Measurements from ENCODE around the gene PIAS1. TPM values are rescaled to one million over a fixed set of nuclear protein-coding genes. Genes with fewer than 3 reads are reported as not detected.

Gene PIAS1
- total RNA-seq, 1 donor from 2014 or later = 40.6 TPM

- no peak overlapping the region for H3K27ac Mint-ChIP-seq (ENCODE audit: unreplicated experiment)
- no peaks in the 10 kb centered on the region for H3K27me3 Mint-ChIP-seq (ENCODE audit: unreplicated experiment)
- H3K4me3 Mint-ChIP-seq (ENCODE audit: unreplicated experiment) = no peak overlapping the region
- H3K9me3 Mint-ChIP-seq (ENCODE audit: unreplicated experiment) = no peaks in the 10 kb centered on the region
- H3K4me1 Mint-ChIP-seq (ENCODE audit: unreplicated experiment) = peaks cover 46% of the 10 kb centered on the region
- TF ChIP-seq CTCF (IDR thresholded peaks at IDR 0.05) = no peak
- DNase-seq (ENCODE audit: extremely low spot score, unreplicated experiment) = no peak
- H3K36me3 Mint-ChIP-seq (ENCODE audit: unreplicated experiment) = no peaks in the 10 kb centered on the region
Observed at GRCh38 chr15:68080334-68080733, 26.2 kb downstream of the PIAS1 start.

- no peak overlapping the region for H3K27ac Mint-ChIP-seq (ENCODE audit: unreplicated experiment)
- TF ChIP-seq CTCF (IDR thresholded peaks at IDR 0.05) = no peak
- DNase-seq (ENCODE audit: extremely low spot score, unreplicated experiment) = no peak
- peaks cover 43% of the 10 kb centered on the region for H3K4me1 Mint-ChIP-seq (ENCODE audit: unreplicated experiment)
- H3K27me3 Mint-ChIP-seq (ENCODE audit: unreplicated experiment) = no peaks in the 10 kb centered on the region
- H3K36me3 Mint-ChIP-seq (ENCODE audit: unreplicated experiment) = no peaks in the 10 kb centered on the region
- H3K4me3 Mint-ChIP-seq (ENCODE audit: unreplicated experiment) = no peak overlapping the region
- H3K9me3 Mint-ChIP-seq (ENCODE audit: unreplicated experiment) = no peaks in the 10 kb centered on the region
Observed at GRCh38 chr15:68080783-68081182, 26.7 kb downstream of the PIAS1 start.

GRCh38 chr15:68081869-68082505, 27.9 kb downstream of the PIAS1 start:
- H3K36me3 Mint-ChIP-seq (ENCODE audit: unreplicated experiment) = peaks cover 3% of the 10 kb centered on the region
- no peak overlapping the region for H3K27ac Mint-ChIP-seq (ENCODE audit: unreplicated experiment)
- H3K9me3 Mint-ChIP-seq (ENCODE audit: unreplicated experiment) = no peaks in the 10 kb centered on the region
- DNase-seq (ENCODE audit: extremely low spot score, unreplicated experiment) = no peak
- H3K4me3 Mint-ChIP-seq (ENCODE audit: unreplicated experiment) = no peak overlapping the region
- TF ChIP-seq CTCF (IDR thresholded peaks at IDR 0.05) = no peak
- peaks cover 37% of the 10 kb centered on the region for H3K4me1 Mint-ChIP-seq (ENCODE audit: unreplicated experiment)
- no peaks in the 10 kb centered on the region for H3K27me3 Mint-ChIP-seq (ENCODE audit: unreplicated experiment)

GRCh38 chr15:68082735-68083134, 28.6 kb downstream of the PIAS1 start:
- Mint-ChIP-seq H3K36me3 (ENCODE audit: unreplicated experiment) (peaks cover 4% of the 10 kb centered on the region), H3K4me3 (ENCODE audit: unreplicated experiment) (no peak overlapping the region), H3K4me1 (ENCODE audit: unreplicated experiment) (peaks cover 30% of the 10 kb centered on the region), H3K27ac (ENCODE audit: unreplicated experiment) (no peak overlapping the region), H3K9me3 (ENCODE audit: unreplicated experiment) (no peaks in the 10 kb centered on the region), H3K27me3 (ENCODE audit: unreplicated experiment) (no peaks in the 10 kb centered on the region)
- TF ChIP-seq CTCF (IDR thresholded peaks at IDR 0.05) = no peak
- DNase-seq (ENCODE audit: extremely low spot score, unreplicated experiment) = no peak

GRCh38 chr15:68083463-68083862, 29.3 kb downstream of the PIAS1 start:
- Mint-ChIP-seq H3K4me1 (ENCODE audit: unreplicated experiment) (peaks cover 24% of the 10 kb centered on the region), H3K27ac (ENCODE audit: unreplicated experiment) (no peak overlapping the region)
- TF ChIP-seq CTCF (IDR thresholded peaks at IDR 0.05) = no peak

More at GRCh38 chr15:68083463-68083862, 29.3 kb downstream of the PIAS1 start:
- no peak for DNase-seq (ENCODE audit: extremely low spot score, unreplicated experiment)
- Mint-ChIP-seq H3K36me3 (ENCODE audit: unreplicated experiment) (peaks cover 4% of the 10 kb centered on the region), H3K9me3 (ENCODE audit: unreplicated experiment) (no peaks in the 10 kb centered on the region), H3K4me3 (ENCODE audit: unreplicated experiment) (no peak overlapping the region), H3K27me3 (ENCODE audit: unreplicated experiment) (no peaks in the 10 kb centered on the region)
